ENCODE measurements around the gene ITSN2.

DNA sequence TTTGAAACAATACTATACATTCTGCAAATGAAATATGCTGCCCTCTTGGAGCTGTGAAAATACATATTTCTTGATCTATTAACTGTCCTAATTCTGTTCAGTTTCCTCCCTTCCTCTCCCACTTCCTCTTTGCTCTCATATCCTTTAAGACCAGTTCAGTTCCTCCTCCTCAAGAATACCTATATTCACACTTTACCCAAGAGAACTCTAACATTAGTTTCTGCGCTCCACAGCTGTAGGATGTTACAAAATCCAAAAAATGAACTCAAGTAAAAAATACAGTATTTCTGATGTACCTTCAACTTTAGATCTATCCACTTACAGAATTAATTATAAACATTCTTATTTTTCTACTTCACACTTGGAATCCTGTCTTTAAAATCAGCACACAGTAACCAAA, 5.4 kb downstream of the ITSN2 start:
- TF ChIP-seq CTCF (IDR thresholded peaks at IDR 0.05 in 4 of 5, conservative IDR thresholded peaks at IDR 0.05 in 1 of 5) (no peak), POLR2A (IDR thresholded peaks at IDR 0.05) (no peak)
